ENCODE measurements around the gene TRIP4. TPM values are rescaled to one million over a fixed set of nuclear protein-coding genes. Genes with fewer than 3 reads are reported as not detected.

Gene TRIP4
- 21.2 and 21.9 TPM in 2 replicates for polyA plus RNA-seq

GRCh38 chr15:64387562-64388168 lies at the start of gene TRIP4:
TSS of gene TRIP4 (plus strand) at chr15:64387836. CDS start at chr15:64387864, 28 bp downstream.

DNA sequence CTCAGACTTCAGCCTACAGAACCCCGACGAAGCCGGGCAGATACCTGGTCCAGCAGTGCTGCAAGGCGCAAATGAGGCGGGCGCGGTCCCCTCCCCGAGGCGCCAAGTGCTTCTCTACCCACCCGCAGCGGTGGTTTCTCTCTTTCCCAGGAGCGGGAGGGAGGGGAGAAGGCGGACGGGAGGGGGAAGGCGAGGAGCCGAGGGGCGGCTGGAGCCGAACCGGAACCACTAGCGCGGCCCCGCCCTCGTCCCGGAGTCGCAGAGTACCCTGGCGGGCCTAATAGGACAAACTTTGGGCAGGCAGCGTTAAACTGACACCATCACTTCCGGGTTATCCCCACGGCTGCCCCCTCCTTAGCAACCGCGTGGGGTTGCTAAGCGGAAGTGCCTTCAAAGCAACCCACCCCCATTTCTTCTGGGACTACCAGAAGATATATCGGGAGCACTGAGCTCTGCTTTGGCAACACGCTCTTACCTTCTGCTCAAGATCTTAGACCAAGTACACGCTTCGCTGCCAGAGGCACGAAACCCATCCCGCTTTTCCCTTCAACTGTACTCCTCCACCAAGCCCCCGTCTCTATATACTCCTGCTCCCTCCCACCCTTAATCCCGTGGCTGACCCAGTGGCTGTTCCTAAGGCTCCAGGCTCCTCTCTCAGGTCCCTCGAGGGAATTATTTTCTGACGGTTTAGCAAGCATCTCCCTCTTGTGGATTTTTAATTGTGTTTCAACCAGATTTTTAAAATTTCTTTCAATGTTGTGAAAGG lies 31.5 kb upstream of the TRIP4 start, which contains the start of gene CSNK1G1:
TSS of gene CSNK1G1 (minus strand) at position 230 of the 766 bp plus-strand sequence. CDS start 55,674 bp downstream, outside the sequence.

DNA sequence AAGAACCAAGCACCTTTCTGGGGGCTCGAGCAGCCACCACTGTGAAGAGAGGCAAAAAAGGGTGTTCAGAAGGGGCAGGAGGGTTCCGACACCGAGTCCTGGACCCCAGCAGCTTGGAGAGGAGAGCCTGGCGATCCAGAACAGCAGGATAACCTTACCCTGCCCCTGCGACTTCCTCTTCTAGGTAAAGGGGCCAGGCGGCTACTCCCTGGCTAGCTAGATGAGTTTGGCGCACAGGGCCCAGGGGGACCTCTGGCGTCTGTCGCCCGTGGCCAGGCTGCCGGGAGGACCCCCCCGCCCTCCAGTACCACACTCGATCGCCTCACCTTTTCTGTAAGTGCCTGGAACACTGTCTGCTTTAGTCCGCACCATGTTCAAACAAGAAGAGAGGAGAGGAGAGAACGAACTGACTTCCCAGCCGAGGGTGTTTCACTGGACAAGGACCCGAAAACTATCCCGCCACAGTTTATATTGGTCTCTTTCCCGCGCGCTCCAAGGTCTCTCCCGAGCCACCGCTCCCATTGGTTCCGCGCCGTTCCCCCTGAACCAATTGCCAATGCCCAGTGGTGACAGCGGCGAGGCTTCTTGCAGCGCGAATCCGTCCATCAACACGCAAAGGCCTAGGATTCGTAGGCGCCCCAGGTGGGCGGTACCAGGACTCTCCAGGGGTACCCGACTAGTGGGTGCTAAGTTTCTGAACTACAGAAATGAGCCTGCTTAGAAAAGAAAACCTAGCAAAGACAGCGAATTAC lies 6.5 kb upstream of the TRIP4 start, which contains the start of gene PCLAF:
TSS of gene PCLAF (minus strand) at position 442 of the 752 bp plus-strand sequence. CDS start at position 372, 70 bp downstream.

GRCh38 chr15:64460206-64460723 lies 72.6 kb downstream of the TRIP4 start, which contains the start of gene ZNF609:
TSS of gene ZNF609 (plus strand) at chr15:64460578. CDS start at chr15:64499420, 38,842 bp downstream.

Other genes with a start within 250 kb of the TRIP4 start
- gene SNX22, start 236.1 kb upstream of the TRIP4 start, polyA plus RNA-seq = 1.1 and 1.7 TPM in 2 replicates
- gene PPIB, start 224.8 kb upstream of the TRIP4 start, polyA plus RNA-seq = 345 and 379 TPM in 2 replicates
- gene CSNK1G1, start 31.7 kb upstream of the TRIP4 start, polyA plus RNA-seq = 3.8 and 7.3 TPM in 2 replicates
- gene PCLAF, start 6.4 kb upstream of the TRIP4 start, polyA plus RNA-seq = 0.11 and 2.1 TPM in 2 replicates
- 6.9 and 12.5 TPM in 2 replicates for gene ZNF609, start 72.7 kb downstream of the TRIP4 start, polyA plus RNA-seq

All from Purkinje cell (primary cell).